Measurements from ENCODE around the gene FFAR3.

- TF ChIP-seq CTCF (IDR thresholded peaks at IDR 0.05) (no peak), EP300 (IDR thresholded peaks at IDR 0.05) (no peak), POLR2A (IDR thresholded peaks at IDR 0.05) (no peak)
These were observed 46.2 kb upstream of the FFAR3 start for GRCh38 chr19:35311901-35312665.
